NT2/D1 (cell line): ENCODE results near the gene SVEP1.

Experiments
- SUZ12 ChIP-seq: IDR thresholded peaks from 2 replicates; pipeline ENCODE4 v1.6.1; 2011; ENCODE audit not compliant: insufficient read length, insufficient read depth; ENCODE audit errors: extremely low read depth
- YY1 ChIP-seq: IDR thresholded peaks from 2 replicates; pipeline ENCODE4 v1.6.1; 2011; ENCODE audit not compliant: insufficient read length, insufficient read depth
- ZNF274 ChIP-seq: IDR thresholded peaks from 2 replicates; pipeline ENCODE4 v1.6.1; 2011; ENCODE audit warnings: mild to moderate bottlenecking, low read depth, low read length

DNA sequence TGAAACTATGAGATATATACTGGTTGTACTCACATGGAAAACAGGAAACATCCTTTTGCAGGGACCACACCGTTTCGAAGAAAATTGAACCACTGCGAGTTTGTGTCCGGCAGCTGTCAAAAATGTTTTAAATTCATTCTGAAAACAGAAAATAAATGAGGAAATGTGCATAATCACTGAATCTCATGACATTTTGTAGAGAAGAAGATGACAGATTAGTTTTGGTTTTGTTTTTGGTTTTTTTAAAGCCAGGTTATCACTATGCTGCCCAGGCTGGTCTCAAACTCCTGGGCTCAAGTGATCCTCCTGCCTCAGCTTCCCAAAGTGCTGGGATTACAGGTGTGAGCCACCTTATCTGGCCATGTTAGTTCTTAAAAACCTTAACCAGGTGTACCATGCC, 245.4 kb downstream of the SVEP1 start:
- TF ChIP-seq YY1 (no peak), ZNF274 (no peak), SUZ12 (no peak)
